GM18502 (cell line): ENCODE measurements around the gene DNAJC5G.

Experiments
- ATAC-seq: cut with Tn5 transposase; IDR thresholded peaks from one replicate; pipeline ENCODE4 v1.9.1; 2021; ENCODE audit warnings: mild to moderate bottlenecking; ENCODE audit not compliant: unreplicated experiment, poor library complexity

Gene DNAJC5G, protein sequence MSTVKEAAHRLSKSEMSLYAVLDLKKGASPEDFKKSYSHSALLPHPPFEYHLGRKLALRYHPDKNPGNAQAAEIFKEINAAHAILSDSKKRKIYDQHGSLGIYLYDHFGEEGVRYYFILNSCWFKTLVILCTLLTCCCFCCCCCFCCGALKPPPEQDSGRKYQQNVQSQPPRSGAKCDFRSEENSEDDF

DNA sequence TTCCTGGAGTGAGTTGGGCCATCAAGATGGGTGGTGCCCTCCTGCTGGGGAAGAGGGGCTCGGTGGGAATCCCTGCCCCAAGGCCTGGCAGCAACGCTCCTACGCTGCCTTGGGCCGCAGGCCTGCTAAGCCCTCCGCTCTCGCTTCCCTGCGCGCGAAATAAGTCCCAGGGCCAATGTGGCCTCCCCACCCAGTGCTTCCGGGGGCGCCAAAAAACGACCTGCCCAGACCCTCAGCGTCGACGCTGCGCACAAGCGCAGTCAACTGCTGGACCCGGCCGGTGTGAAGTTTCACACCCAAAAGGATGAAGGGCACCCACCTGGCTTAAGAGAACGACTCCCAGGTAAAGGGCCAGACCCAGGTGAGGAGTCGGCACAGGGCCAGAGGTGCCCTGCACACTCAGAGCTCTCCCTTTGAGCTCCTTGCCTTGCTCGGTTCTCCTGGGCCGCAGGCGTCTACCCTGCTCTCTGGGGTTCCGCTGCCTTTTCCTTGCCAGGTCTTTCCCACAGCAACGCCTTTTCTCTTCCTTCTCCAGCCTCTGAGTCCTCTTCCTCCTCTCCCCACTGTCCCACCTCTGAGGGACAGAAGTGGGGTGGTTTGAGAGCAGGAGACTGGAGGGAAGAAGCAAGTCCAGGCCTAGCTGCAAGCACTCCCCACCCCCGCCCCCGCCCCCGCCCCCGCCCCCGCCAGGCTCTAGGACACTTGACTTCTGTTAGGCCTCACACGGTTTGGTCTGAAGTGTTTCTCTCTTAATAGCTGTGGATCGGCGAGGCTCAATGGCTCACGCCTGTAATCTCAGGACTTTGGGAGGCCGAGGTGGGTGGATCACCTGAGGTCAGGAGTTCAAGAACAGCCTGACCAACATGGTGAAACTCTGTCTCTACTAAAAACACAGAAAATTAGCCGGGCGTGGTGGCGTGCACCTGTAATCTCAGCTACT is at the start of gene DNAJC5G:
TSS of gene DNAJC5G (plus strand) at position 223 of the 940 bp plus-strand sequence. CDS start 1,296 bp downstream, outside the sequence.
- no peak for ATAC-seq

DNA sequence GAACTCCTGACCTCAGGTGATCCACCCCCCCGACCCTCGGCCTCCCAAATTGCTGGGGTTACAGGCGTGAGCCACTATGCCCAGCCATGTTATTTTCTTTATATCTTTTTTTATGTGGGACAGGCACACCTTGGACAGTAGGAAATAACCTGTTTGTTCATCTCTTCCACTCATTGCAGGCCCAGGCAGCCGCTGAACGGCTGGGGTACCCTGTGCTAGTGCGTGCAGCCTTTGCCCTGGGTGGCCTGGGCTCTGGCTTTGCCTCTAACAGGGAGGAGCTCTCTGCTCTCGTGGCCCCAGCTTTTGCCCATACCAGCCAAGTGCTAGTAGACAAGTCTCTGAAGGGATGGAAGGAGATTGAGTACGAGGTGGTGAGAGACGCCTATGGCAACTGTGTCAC is 49.7 kb upstream of the DNAJC5G start:
- ATAC-seq, result no peak

DNA sequence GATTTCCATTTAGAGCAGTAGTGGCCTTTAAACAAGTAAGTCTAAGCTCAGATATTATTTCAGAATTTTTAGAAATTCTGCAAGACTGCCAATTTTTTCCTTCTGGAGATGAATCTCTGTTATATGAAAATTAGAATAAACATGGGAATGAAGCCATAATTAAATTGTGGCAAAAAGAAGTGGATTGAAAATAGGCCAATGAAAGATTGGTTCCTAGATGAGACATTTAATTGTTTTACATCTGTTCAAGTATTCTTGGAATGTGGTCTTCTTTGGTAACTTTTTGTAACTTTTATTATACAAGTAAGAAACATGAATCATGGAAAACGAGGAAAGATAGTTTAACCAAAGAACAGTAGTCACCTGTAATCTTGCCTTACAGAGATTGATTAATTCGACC is 47.7 kb upstream of the DNAJC5G start:
- no peak for ATAC-seq

DNA sequence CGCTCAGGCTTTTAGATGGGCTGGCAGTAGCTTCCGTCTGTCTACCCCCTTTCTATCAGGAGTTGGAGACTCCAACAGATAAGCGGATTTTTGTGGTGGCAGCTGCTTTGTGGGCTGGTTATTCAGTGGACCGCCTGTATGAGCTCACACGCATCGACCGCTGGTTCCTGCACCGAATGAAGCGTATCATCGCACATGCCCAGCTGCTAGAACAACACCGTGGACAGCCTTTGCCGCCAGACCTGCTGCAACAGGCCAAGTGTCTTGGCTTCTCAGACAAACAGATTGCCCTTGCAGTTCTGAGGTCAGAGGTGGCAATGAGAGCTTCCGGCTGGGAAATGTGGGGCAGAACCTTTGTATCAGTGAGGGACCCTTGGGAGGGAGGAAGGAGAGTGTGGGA is 43.3 kb upstream of the DNAJC5G start:
- no peak for ATAC-seq

DNA sequence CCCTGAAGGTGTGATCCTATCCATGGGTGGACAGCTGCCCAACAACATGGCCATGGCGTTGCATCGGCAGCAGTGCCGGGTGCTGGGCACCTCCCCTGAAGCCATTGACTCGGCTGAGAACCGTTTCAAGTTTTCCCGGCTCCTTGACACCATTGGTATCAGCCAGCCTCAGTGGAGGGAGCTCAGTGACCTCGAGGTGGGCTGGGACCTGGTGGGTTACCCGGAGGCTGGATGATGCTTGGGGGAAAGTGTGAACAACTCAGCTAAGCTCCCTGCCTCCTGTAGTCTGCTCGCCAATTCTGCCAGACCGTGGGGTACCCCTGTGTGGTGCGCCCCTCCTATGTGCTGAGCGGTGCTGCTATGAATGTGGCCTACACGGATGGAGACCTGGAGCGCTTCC is 41.9 kb upstream of the DNAJC5G start:
- no peak for ATAC-seq

DNA sequence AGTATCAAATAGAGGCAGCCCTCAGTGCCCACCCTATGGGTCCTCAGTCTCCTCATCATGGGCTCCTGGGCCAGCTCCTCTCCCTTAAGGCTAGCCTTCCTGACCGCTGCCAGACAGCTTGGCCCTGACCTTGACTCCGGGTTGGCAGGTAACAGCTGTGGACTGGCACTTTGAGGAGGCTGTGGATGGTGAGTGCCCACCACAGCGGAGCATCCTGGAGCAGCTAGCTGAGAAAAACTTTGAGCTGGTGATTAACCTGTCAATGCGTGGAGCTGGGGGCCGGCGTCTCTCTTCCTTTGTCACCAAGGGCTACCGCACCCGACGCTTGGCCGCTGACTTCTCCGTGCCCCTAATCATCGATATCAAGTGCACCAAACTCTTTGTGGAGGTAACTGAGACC is 39.1 kb upstream of the DNAJC5G start:
- no peak for ATAC-seq

DNA sequence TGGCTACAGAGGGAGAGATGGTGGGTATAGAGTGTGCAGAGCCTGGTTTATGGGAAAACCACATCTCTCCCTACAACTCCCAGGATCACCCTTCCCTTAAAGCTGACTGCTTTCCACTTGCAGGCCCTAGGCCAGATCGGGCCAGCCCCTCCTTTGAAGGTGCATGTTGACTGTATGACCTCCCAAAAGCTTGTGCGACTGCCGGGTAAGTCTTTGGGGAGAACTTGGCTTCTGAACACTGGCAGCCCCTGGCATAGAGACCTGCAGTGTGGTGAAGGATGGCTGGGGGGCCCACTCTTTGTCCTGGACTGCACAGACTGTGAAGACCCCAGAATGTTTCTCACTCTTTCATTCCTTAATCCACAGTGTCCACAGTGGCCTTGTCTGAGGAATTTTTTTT is 38.6 kb upstream of the DNAJC5G start:
- ATAC-seq, result no peak

DNA sequence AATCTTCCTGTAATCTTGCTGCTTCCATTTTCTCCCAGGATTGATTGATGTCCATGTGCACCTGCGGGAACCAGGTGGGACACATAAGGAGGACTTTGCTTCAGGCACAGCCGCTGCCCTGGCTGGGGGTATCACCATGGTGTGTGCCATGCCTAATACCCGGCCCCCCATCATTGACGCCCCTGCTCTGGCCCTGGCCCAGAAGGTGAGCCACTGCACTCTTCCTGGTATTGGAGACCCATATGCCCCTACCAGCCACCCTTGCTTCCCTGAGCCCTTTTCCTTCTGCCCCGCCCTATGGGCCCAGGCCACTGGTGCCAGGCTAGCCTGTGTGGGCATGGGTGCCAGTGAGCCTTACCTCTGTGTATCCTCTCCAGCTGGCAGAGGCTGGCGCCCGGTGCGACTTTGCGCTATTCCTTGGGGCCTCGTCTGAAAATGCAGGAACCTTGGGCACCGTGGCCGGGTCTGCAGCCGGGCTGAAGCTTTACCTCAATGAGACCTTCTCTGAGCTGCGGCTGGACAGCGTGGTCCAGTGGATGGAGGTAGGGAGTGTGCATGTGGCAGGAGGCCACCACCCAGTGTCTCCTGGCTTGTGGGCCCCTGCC is 37.8 kb upstream of the DNAJC5G start:
- ATAC-seq, result no peak

DNA sequence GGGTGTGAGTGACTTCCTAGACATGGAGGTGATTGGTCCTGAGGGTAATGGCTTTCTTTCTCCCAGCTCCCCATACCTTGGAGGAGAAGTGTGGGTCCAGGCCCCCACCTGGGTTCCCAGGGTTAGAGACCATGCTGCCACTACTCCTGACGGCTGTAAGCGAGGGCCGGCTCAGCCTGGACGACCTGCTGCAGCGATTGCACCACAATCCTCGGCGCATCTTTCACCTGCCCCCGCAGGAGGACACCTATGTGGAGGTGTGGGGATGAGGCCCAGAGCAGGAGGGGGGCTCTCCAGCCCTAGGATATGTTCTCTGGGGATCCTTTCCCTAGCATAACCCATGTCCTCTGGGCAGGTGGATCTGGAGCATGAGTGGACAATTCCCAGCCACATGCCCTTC is 36.3 kb upstream of the DNAJC5G start:
- no peak for ATAC-seq

DNA sequence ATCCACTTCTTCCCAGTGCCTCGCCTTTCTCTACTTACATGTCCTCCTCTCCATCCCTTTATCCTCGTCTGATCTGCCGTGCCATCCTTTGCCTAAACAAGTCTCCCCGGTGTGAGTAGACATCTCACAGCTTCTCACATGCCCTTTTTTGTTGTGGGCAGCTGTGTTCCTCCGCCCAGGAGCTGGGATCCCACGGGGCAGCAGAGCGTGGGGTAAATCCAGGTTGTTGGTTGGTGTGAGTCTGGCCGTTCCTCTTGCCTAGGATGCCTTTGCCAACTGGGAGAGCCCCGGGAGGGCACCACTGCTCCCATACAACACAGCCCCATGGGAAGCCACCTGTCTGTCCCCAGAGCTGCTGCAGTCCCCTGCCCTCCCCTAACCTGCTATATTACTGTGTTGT is 34.8 kb upstream of the DNAJC5G start:
- ATAC-seq, result no peak

DNA sequence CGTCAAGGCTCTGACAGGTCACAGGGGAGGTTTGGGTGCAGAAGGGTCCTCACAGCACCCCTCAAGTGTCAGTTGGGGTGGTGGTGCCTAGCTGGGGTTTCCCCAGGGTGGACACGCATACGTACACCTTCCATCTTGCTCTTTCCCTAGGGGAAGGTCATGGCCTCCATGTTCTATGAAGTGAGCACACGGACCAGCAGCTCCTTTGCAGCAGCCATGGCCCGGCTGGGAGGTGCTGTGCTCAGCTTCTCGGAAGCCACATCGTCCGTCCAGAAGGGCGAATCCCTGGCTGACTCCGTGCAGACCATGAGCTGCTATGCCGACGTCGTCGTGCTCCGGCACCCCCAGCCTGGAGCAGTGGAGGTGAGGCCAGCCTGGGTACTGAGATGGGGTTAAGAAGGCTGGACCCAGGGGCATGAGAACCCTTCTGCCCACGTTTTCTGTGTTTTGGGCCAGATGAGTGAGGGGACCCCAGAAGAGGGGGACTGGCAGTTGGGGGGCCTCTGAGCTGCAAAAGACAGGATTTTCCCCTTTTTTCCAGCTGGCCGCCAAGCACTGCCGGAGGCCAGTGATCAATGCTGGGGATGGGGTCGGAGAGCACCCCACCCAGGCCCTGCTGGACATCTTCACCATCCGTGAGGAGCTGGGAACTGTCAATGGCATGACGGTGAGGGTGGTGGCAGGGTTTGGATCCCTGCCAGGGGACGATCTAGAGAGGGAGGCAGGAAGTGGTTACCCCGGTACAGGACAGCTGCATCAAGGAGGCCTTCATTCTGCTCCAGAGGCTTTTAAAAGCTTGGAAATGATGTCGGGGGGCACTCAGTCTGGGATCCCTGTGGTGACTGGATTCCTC is 33.2 kb upstream of the DNAJC5G start:
- no peak for ATAC-seq

DNA sequence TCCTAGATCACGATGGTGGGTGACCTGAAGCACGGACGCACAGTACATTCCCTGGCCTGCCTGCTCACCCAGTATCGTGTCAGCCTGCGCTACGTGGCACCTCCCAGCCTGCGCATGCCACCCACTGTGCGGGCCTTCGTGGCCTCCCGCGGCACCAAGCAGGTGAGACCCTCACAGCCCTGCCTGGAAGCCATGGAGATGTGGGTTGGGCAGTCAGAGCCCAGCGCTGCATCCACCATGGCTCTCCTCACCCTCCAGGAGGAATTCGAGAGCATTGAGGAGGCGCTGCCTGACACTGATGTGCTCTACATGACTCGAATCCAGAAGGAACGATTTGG is 32.6 kb upstream of the DNAJC5G start:
- no peak for ATAC-seq

DNA sequence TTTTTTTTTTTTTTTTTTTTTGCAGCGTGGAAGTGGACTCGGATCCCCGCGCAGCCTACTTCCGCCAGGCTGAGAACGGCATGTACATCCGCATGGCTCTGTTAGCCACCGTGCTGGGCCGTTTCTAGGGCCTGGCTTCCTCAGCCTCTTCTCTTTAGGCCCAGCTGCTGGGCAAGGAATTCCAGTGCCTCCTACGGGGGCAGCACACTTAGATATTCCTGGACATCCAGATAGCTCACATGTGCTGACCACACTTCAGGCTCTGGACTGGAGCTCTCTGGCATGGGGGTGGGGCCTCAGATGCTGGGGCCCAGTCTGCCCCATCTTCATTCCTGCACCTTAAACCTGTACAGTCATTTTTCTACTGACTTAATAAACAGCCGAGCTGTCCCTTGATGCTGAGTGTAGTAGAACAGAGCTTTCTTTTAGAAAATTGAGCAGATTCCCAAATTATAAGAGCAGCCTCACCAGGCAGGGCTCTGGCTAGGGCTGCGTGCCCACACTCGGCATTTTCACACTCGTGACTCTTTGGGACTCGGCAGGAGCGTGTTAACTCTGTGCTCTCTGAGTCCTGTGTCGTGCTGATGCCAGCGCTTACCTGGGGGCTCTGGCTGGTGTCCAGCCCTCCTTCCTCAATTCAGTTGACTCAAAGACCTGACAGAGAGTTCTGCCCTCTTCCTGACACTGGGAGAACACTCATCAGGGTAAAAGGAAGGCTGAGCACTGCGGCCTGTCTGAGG is 31.7 kb upstream of the DNAJC5G start:
- no peak for ATAC-seq

DNA sequence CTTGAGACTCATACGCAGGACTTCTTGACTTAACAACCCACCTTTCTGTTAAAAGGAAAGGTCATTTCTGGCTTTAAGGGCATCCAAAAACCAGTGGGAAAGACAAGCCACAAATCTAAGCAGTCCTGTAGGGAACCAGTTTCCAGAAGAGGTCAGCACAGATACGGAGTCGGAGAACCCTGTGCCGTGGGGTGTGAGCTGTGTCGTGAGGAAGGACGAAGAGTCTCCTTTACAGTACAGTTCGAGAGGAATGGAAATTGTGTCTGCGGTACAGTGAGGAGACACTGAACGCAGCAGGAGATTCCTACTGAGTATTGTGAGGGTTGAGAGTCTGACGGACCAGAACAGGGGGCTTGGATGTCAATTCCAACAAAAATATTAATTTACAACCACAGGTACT is 30.1 kb upstream of the DNAJC5G start:
- ATAC-seq, result no peak

DNA sequence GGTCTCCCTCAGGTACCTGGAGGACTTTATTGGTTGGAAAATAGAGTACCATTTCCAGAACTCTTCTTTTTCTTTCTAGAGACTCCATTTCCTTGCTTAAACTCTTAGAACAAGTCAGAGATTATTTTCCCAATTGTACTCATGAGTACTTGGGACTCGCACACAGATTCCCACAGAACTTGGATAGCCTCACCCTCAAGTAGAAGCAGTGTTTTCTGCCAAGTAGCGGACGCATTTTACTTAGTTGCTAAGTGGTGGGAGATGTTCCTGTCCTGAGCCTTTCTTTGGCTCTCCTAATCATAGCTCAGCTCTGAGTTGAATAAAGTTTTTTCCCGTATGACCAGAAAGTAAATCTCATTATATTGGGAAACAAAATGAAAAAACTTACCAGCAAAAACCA is 29.6 kb upstream of the DNAJC5G start:
- no peak for ATAC-seq

DNA sequence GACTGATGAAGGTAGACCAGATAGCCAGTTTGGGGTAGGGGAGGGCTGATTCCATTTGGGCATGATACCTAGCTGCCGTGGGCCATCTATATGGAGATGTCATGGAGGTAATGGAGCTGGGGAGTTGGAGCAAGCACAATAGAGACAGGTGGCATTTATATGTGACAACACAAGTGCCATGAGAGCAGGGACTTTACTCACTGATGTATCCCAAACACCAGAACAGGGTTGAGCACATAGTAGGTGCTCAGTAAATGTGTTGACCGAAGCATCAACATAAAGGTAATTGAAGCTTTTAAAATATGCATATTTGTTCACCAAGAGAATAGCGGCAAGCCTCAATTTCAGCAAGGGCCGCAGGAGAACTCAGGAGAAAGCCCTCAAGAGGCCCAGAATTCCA is 27.3 kb upstream of the DNAJC5G start:
- no peak for ATAC-seq

DNA sequence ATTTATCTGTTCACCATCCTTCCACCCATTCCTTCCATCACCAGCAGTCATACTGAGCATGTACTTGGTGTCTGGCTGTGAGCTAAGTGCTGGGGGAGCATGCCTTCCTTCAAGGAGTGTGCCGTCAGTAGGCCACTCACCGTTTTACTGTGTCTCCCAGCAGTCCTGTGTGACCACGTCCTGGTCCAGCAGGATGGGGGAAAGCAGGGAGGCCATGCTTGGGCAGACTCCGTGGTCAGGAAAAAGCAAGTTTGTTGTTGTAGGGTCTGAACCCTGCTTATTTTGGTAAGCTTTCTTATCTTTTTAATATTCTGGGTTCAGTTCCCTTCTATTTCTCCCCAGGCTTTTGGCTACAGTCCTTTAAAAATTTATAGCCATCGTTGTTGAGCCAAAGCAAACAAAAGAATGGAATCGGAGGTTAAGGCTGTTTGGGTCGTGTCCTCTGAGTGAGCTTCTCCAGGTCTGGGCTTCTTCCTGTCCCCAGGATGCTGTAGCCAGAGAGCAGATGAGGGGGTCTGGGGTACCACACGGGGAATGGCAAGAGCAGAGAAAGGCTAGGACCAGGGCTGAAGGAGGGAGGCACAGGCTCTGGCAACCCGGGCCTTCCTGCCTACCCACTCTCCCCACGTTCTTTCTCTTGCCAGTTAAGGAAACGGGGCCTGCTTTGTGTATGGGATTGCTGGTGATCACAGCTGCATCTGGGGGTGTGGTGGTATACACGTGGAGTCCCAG is 25.9 kb upstream of the DNAJC5G start:
- no peak for ATAC-seq

DNA sequence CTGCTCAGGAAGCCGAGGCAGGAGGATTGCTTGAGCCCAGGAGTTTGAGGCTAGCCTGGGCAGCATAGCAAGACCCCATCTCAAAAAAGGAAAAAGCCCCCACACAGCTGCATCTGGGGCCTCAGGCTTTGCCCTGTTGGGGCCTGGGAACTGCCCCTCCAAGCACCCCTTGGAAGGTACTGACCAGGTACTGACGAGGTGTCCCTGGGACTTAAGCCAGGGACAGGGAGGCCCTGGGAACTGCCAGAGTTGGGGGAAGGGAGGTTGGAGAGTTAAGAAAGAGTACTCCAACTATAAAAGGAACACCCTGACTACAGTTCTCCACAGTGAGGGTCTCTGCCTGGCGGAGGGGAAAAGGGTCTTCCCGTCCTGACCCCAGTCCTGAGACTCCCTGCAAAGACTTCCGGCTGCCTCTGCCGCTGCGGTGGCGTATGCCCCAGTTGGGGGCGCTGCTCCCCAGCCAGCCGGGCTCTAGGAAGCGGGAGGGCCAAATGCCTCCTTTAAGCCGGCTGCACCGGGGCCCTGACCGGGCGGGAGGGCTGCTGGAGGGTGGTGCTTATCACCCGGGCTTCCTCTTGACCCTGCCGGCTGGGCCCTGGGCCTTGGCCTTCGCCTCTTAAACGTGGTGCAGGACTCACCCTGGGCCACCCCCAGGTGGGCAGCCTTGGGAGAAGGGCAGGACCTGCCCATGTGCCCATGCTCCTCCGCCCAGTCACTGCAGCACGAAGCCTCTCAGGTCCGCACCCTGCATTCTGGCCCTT is 25.2 kb upstream of the DNAJC5G start:
- no peak for ATAC-seq
